GM12872 (cell line): ENCODE data around the gene CAMK2A.

ENCODE experiments used
- CTCF ChIP-seq: IDR thresholded peaks from 3 replicates; pipeline ENCODE4 v1.5.1; 2011; ENCODE audit warnings: low read depth, mild to moderate bottlenecking, low read length, moderate library complexity; ENCODE audit not compliant: insufficient read depth

The CAMK2A gene

GRCh38 chr5:150255659-150256409 lies 33.7 kb downstream of the CAMK2A start:
- TF ChIP-seq CTCF, result no peak

GRCh38 chr5:150254774-150255173 lies 34.8 kb downstream of the CAMK2A start:
- no peak for TF ChIP-seq CTCF

- no peak for TF ChIP-seq CTCF
Observed at GRCh38 chr5:150254363-150254762, 35.2 kb downstream of the CAMK2A start.

- 0 out of 3 replicates have a peak, but pooled peaks have one; percentile 10 for TF ChIP-seq CTCF
Observed at GRCh38 chr5:150253416-150254208, 36.0 kb downstream of the CAMK2A start.

- no peak for TF ChIP-seq CTCF
Observed at GRCh38 chr5:150252489-150252888, 37.1 kb downstream of the CAMK2A start.

- no peak for TF ChIP-seq CTCF
Observed at GRCh38 chr5:150251504-150251903, 38.1 kb downstream of the CAMK2A start.

- TF ChIP-seq CTCF, result no peak
Observed at GRCh38 chr5:150249744-150250143, 39.8 kb downstream of the CAMK2A start.
